Tibial artery (tissue), 4 donors: Measurements from ENCODE around the gene STPG2.

Source experiments
- DNase-seq, 2 donors: peaks; one replicate each; pipeline ENCODE4 v3.0.0-alpha.2; 2019
- H3K27ac ChIP-seq, 2 donors: fragments of 200-600 bp; sonication (generic) in 1 of 2; 1 replicate in 1 of 2; 2 replicates in 1 of 2; pipeline ENCODE4 v1.5.1; 2018 to 2019; ENCODE audit warnings: mild to moderate bottlenecking in 1 of 2
- H3K27me3 ChIP-seq, 2 donors: fragments of 200-600 bp; sonication (generic) in 1 of 2; one replicate each; pipeline versions ENCODE4 v1.5.1 to v1.6.0; 2016 to 2019
- H3K36me3 ChIP-seq, 3 donors: fragments of 200-600 bp; sonication (generic) in 2 of 3; one replicate each; pipeline ENCODE4 v1.5.1; 2016 to 2019; ENCODE audit warnings: mild to moderate bottlenecking in 2 of 3
- H3K4me1 ChIP-seq, 4 donors: fragments of 200-600 bp; sonication (generic) in 2 of 4; 1 replicate in 3 of 4; 2 replicates in 1 of 4; pipeline ENCODE4 v1.5.1; 2016 to 2019
- H3K4me3 ChIP-seq, 2 donors: fragments of 200-600 bp; sonication (generic) in 1 of 2; 1 replicate in 1 of 2; 2 replicates in 1 of 2; pipeline ENCODE4 v1.5.1; 2018 to 2019; ENCODE audit warnings: mild to moderate bottlenecking in 2 of 2
- H3K9me3 ChIP-seq, 3 donors: fragments of 200-600 bp; sonication (generic) in 1 of 3; one replicate each; pipeline ENCODE4 v1.5.1; 2016 to 2019
- intact Hi-C: fragments of 100-400 bp; cut with DNase I; formaldehyde crosslinking; loops from one replicate; pipeline ENCODE4 v1.15.0; 2023; ENCODE audit warnings: low total_unique reads
- TF ChIP-seq, protein P1 (sequence below), 2 experiments: fragments of 200-600 bp in 1 of 2; fragments of 450-650 bp in 1 of 2; IDR thresholded peaks; one replicate each; pipeline ENCODE4 v1.5.1; 2017 to 2019; ENCODE audit warnings: antibody characterized with exemption in 2 of 2, mild to moderate bottlenecking in 1 of 2, moderate library complexity in 1 of 2

STPG2 gene

DNA sequence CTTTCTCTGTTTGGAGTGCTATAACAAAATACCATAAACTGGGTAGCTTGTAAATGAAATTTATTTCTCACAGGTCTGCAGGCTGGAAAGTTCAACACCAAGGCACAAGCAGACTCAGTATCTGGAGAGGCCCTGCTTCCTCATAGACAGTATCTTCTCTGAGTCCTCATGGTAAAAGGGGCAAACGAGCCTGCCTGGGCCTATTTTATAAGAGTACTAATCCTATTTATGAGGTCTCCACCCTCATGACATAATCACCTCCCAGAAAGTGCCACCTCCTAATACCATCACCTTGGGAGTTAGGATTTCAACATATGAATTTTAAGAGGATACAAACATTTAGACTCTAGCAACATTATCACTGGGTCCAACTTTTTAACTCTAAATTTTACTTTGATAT is 200.3 kb downstream of the STPG2 start:
- H3K27ac ChIP-seq: no peak overlapping the region
- TF ChIP-seq, protein P1, sequence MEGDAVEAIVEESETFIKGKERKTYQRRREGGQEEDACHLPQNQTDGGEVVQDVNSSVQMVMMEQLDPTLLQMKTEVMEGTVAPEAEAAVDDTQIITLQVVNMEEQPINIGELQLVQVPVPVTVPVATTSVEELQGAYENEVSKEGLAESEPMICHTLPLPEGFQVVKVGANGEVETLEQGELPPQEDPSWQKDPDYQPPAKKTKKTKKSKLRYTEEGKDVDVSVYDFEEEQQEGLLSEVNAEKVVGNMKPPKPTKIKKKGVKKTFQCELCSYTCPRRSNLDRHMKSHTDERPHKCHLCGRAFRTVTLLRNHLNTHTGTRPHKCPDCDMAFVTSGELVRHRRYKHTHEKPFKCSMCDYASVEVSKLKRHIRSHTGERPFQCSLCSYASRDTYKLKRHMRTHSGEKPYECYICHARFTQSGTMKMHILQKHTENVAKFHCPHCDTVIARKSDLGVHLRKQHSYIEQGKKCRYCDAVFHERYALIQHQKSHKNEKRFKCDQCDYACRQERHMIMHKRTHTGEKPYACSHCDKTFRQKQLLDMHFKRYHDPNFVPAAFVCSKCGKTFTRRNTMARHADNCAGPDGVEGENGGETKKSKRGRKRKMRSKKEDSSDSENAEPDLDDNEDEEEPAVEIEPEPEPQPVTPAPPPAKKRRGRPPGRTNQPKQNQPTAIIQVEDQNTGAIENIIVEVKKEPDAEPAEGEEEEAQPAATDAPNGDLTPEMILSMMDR (IDR thresholded peaks at IDR 0.05): no peak
- intact Hi-C loops: no loop called here

GRCh38 chr4:97942137-97942536 is 201.1 kb downstream of the STPG2 start:
- intact Hi-C loops: no loop called here
- TF ChIP-seq, protein P1 (IDR thresholded peaks at IDR 0.05): no peak
- no peaks in the 10 kb centered on the region for H3K27me3 ChIP-seq
- H3K4me3 ChIP-seq: no peak overlapping the region
- no peak overlapping the region for H3K27ac ChIP-seq
- peaks cover 0 to 22% (median 18%) of the 10 kb centered on the region in 3 donors for H3K9me3 ChIP-seq
- no peaks in the 10 kb centered on the region for H3K36me3 ChIP-seq
- DNase-seq: no peak
- H3K4me1 ChIP-seq: no peaks in the 10 kb centered on the region

More for the DNA sequence above, 200.3 kb downstream of the STPG2 start:
- Histone ChIP-seq H3K27me3 (no peaks in the 10 kb centered on the region), H3K4me1 (no peaks in the 10 kb centered on the region), H3K9me3 (peaks cover 0 to 17% (median 14%) of the 10 kb centered on the region in 3 donors), H3K4me3 (no peak overlapping the region), H3K36me3 (no peaks in the 10 kb centered on the region)
- no peak for DNase-seq

GRCh38 chr4:97938141-97938540 is 205.1 kb downstream of the STPG2 start:
- intact Hi-C loops: no loop called here
- no peaks in the 10 kb centered on the region for H3K4me1 ChIP-seq
- H3K27me3 ChIP-seq: no peaks in the 10 kb centered on the region
- DNase-seq: no peak
- no peak overlapping the region for H3K27ac ChIP-seq
- no peak overlapping the region for H3K4me3 ChIP-seq
- H3K9me3 ChIP-seq: peaks cover 0 to 27% (median 25%) of the 10 kb centered on the region in 3 donors
- no peaks in the 10 kb centered on the region for H3K36me3 ChIP-seq
- TF ChIP-seq, protein P1 (IDR thresholded peaks at IDR 0.05): no peak

DNA sequence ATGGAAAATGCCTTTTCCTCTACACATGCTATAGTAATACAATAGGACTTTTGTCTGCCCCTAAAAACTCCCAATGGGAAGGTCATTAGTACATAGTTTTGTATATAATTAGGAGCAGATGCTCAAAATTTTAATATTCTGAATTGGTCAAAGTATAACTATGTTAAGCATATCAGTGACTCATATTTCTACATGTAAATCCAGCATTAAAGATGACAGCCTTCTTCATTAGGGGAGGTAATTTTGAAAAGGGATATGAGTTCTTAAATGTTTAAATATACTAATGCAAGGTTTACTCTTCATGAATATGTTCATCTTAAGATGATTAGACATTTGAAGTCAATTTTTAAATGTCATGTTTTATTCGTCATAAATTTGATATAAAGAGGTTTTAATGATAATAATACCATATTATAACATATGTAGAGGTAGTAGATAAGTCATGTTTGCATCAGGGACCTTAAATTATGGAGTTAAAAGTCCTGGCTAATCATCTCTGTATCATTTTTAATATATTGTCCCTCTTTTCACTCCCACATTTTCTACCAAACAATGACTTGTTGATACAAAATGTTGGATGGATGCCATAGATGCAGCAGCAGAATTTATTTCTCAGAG is 218.8 kb downstream of the STPG2 start:
- Histone ChIP-seq H3K36me3 (no peaks in the 10 kb centered on the region), H3K27ac (no peak overlapping the region), H3K4me1 (no peaks in the 10 kb centered on the region), H3K27me3 (no peaks in the 10 kb centered on the region), H3K4me3 (no peak overlapping the region), H3K9me3 (no peaks in the 10 kb centered on the region)
- no peak for DNase-seq
- intact Hi-C loops: no loop called here
- TF ChIP-seq, protein P1 (IDR thresholded peaks at IDR 0.05): no peak

GRCh38 chr4:97923096-97923495 is 220.2 kb downstream of the STPG2 start:
- intact Hi-C loops: no loop called here
- peak in 1 of 2 donors; percentile 59 for DNase-seq

More at GRCh38 chr4:97923096-97923495, 220.2 kb downstream of the STPG2 start:
- H3K4me1 ChIP-seq: no peaks in the 10 kb centered on the region
- no peaks in the 10 kb centered on the region for H3K36me3 ChIP-seq
- TF ChIP-seq, protein P1 (IDR thresholded peaks at IDR 0.05): no peak
- H3K4me3 ChIP-seq: no peak overlapping the region
- no peaks in the 10 kb centered on the region for H3K9me3 ChIP-seq
- H3K27me3 ChIP-seq: no peaks in the 10 kb centered on the region
- H3K27ac ChIP-seq: no peak overlapping the region
